Neuron (in vitro differentiated cells): ENCODE results near the gene STATH.

ENCODE experiments used
- H2AFZ ChIP-seq: one replicate; pipeline ENCODE4 v1.6.1; 2013; ENCODE audit warnings: low read depth, mild to moderate bottlenecking, inconsistent platforms, low read length, moderate library complexity
- H3K27me3 ChIP-seq: one replicate; pipeline ENCODE4 v1.6.1; 2013; ENCODE audit warnings: low read length; ENCODE audit not compliant: insufficient read depth
- H3K36me3 ChIP-seq: one replicate; pipeline ENCODE4 v1.6.1; 2013; ENCODE audit warnings: low read length; ENCODE audit not compliant: insufficient read depth
- H3K4me1 ChIP-seq: one replicate; pipeline ENCODE4 v1.6.1; 2013; ENCODE audit warnings: low read length; ENCODE audit not compliant: insufficient read depth
- H3K4me3 ChIP-seq: 2 replicates; pipeline ENCODE4 v1.5.1; 2013; ENCODE audit warnings: mild to moderate bottlenecking, low read length, moderate library complexity
- H3K9me3 ChIP-seq: one replicate; pipeline ENCODE4 v1.6.1; 2013; ENCODE audit warnings: low read length

STATH gene, protein sequence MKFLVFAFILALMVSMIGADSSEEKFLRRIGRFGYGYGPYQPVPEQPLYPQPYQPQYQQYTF

DNA sequence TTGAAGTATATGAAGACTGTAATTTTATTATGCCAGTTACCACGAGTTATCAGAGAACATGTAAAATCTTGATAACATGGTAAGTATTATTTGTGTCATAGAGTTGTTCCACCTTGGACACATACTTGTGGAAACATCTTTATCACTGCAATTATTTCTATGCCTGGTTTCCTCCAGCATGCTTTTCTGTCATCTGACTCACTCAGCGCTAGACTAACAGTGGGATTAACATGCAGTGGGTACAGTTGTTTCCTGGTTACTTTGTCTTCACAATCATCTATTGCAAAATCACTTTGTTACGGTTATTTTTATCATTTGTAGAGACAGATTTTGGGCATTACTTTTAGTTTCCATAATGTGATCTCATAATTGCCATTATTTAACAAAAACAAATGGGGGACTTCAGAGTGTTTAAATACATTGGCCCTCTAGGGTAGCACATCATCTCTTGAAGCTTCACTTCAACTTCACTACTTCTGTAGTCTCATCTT is at the start of gene STATH:
STATH (plus strand) TSS at position 441 of the 491 bp plus-strand sequence. CDS start 2,472 bp downstream, outside the sequence.
- Histone ChIP-seq H2AFZ (no peak within 1 kb of the TSS), H3K4me3 (no peak within 1 kb of the TSS), H3K4me1 (no peaks in the 10 kb centered on the region), H3K9me3 (no peaks in the 10 kb centered on the region), H3K36me3 (no peaks in the 10 kb centered on the region), H3K27me3 (no peaks in the 10 kb centered on the region)

DNA sequence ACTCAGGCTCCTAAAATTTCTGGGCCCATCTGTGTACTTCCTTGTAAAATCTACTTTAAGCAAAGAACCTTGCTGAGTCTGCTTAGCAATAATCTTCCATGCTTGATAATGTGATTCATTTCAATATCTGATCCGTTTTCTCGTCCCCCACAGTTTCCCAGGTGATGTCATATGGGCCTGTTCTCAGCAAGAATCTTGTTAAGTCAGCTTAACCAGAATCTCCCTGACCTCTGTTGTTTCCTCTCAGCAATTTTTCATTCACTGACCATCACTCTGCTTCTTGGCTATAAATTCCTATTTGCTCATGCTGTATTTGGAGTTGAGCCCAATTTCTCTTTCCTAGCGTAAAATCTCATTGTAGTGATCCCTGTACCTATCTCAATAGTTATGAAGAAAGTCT is 44.2 kb upstream of the STATH start:
- no peak overlapping the region for H2AFZ ChIP-seq
- H3K36me3 ChIP-seq, result no peaks in the 10 kb centered on the region
- H3K27me3 ChIP-seq, result no peaks in the 10 kb centered on the region
- no peaks in the 10 kb centered on the region for H3K9me3 ChIP-seq
- H3K4me3 ChIP-seq, result no peak overlapping the region
- H3K4me1 ChIP-seq, result no peaks in the 10 kb centered on the region

DNA sequence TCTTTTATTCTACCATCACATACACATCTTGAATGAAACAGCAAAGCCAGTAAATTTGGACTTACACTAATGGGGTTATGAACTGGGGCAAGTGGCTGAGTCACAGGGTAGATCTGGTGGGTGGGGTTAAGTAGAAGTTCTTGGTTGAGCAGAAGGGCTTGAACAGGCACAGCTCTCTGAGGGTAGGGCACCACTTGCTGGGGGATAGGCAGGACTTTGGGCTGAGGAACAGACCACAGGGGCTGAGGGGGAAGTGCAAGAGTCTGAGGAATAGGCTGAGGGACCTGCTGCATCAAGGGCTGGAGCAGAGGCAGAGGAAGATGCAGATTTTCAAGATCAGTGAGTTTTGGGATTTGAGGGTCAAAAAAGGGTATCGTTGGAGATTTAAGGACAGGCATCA is 38.6 kb upstream of the STATH start:
- Histone ChIP-seq H3K4me3 (no peak overlapping the region), H3K9me3 (no peaks in the 10 kb centered on the region), H3K27me3 (no peaks in the 10 kb centered on the region), H2AFZ (no peak overlapping the region), H3K36me3 (no peaks in the 10 kb centered on the region), H3K4me1 (no peaks in the 10 kb centered on the region)

DNA sequence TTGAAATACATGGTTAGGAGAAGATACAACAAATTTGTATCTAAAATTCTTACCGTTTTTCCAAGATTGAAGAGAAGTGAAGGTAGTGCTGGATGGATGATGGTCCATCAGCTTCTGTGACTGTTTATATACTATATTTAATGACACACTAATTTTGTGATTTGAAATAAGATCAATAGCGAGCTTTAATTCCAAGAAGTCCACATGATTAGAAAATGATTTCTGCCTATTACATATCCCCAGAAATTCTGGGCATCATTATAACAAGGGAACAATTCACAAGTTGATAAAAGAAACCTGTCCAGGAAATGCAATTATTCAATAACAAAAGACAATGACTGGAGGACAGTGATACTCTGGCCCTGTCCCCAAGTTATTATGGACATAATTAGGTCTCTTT is 30.1 kb upstream of the STATH start, which contains the start of gene CSN2:
CSN2 (minus strand) TSS at position 101 of the 400 bp plus-strand sequence. CDS start 4,733 bp downstream, outside the sequence.
- no peaks in the 10 kb centered on the region for H3K4me1 ChIP-seq
- no peaks in the 10 kb centered on the region for H3K27me3 ChIP-seq
- H2AFZ ChIP-seq, result no peak within 1 kb of the TSS
- H3K36me3 ChIP-seq, result no peaks in the 10 kb centered on the region
- no peaks in the 10 kb centered on the region for H3K9me3 ChIP-seq
- no peak within 1 kb of the TSS for H3K4me3 ChIP-seq

DNA sequence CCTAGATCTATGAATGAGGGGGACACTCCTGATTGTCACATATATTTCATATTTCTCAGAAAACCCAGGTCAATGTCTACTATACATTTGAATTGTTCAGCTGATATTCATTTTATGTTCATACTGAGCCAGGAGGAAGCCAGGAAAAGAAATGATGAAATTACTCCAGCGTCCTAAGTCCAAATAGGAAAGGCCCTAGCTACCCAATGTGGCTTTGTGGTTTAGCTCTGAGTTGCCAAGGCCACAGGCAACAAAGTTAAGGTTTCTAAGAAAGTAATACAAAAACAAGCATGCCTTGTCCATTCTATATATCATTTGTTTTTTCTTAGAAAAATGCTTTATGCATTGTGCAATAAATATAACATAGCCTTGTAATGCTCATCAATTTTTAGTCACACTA is 25.7 kb upstream of the STATH start:
- H3K36me3 ChIP-seq, result no peaks in the 10 kb centered on the region
- no peak overlapping the region for H3K4me3 ChIP-seq
- no peaks in the 10 kb centered on the region for H3K9me3 ChIP-seq
- no peak overlapping the region for H2AFZ ChIP-seq
- no peaks in the 10 kb centered on the region for H3K4me1 ChIP-seq
- H3K27me3 ChIP-seq, result no peaks in the 10 kb centered on the region

DNA sequence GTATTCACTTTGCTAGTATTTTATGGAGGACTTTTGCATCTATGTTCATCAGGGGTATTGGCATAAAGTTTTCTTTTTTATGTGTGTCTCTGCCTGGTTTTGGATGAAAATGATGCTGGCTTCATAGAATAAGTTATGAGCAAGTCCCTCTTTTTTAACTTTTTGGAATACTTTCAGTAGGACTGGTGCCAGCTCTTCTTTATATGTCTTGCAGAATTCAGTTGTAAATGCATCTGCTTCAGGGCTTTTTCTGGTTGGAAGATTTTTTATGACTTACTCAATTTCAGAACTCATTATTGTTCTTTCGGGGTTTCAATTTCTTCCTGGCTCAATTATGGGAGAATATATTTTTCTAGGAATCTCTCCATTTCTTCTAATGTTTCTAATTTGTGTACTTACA is 21.1 kb upstream of the STATH start:
- Histone ChIP-seq H3K36me3 (no peaks in the 10 kb centered on the region), H2AFZ (no peak overlapping the region), H3K9me3 (no peaks in the 10 kb centered on the region), H3K27me3 (no peaks in the 10 kb centered on the region), H3K4me3 (no peak overlapping the region), H3K4me1 (no peaks in the 10 kb centered on the region)

DNA sequence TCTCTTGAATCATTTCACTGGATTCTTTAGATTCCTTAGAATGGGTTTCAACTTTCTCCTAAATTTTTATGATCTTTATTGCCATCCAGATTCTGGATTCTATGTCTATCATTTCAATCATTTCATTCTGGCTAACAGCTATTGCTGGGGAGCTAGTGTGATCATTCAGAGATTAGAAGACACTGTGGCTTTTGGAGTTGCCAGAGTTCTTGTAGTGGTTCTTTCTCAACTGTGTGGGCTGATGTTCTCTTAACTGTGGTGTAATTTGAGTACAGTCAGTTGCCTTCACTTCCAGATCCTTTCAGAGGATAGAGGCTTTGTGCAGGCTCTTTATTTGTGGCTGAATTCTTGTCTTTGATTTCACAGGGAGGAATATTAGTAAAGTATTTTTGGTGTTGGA is 18.2 kb upstream of the STATH start:
- Histone ChIP-seq H3K9me3 (no peaks in the 10 kb centered on the region), H3K36me3 (no peaks in the 10 kb centered on the region), H3K4me3 (no peak overlapping the region), H2AFZ (no peak overlapping the region), H3K4me1 (no peaks in the 10 kb centered on the region), H3K27me3 (no peaks in the 10 kb centered on the region)

DNA sequence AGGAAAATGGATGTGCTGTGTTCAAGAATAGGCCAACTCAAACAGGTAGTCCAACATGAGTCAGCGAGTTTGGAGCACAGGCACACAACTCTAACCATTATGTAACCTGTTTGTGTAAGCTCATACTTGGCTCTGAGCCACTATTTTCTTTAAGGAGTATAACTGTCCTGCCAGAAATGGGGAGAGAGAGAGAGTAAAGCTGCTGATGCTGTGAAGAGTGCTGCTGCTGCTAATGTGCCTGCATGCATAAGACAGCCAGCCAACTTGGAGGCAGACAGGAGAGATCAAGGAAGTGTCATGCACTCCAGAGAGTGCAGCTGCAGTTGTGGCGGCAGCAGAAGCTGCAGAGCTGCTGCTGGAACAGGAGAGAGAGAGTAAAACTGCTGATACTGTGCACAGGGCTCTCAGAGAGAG is 11.7 kb upstream of the STATH start:
- no peak overlapping the region for H2AFZ ChIP-seq
- H3K4me1 ChIP-seq, result no peaks in the 10 kb centered on the region
- H3K9me3 ChIP-seq, result no peaks in the 10 kb centered on the region
- no peaks in the 10 kb centered on the region for H3K27me3 ChIP-seq
- H3K4me3 ChIP-seq, result no peak overlapping the region
- no peaks in the 10 kb centered on the region for H3K36me3 ChIP-seq

DNA sequence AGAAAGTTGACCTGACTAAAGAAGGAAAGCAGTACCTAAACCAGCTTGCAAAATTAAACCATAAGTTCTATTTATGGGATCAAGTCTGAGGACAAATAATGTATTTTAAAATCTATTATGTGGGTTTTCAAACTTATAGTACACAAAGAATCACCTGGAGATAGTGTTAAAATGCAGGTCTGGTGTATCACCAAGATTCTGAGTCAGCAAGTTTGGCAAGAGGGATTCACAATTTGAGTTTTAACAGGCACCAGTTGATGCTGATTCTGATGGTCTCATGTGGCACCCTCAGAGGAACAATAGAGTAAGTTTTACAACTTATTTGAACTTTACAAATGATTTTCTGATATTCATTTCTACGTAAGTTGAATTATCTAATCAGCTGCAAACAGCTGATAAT is 9.1 kb upstream of the STATH start:
- no peaks in the 10 kb centered on the region for H3K9me3 ChIP-seq
- no peaks in the 10 kb centered on the region for H3K27me3 ChIP-seq
- H3K4me3 ChIP-seq, result no peak overlapping the region
- no peak overlapping the region for H2AFZ ChIP-seq
- H3K4me1 ChIP-seq, result no peaks in the 10 kb centered on the region
- no peaks in the 10 kb centered on the region for H3K36me3 ChIP-seq

DNA sequence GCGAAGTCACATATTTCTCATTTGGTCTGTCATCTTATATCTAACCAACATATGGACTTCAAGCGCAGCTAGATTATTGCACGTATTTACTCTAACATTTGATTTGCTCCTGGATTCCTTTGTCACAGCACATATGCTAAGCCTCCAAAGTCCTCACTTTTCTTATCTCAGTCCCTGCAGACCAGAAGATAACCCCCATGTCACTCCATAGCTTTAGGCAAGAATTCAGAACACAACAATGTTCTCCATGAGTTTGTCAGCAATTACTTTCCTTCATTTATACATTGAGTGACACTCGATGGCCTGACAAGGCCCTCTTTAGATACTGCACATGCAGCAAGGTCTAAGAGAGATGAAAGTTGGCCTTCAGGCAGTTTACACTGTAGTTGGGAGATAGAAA is 4.8 kb upstream of the STATH start:
- H3K9me3 ChIP-seq, result no peaks in the 10 kb centered on the region
- H3K36me3 ChIP-seq, result no peaks in the 10 kb centered on the region
- H2AFZ ChIP-seq, result no peak overlapping the region
- H3K4me1 ChIP-seq, result no peaks in the 10 kb centered on the region
- H3K4me3 ChIP-seq, result no peak overlapping the region
- H3K27me3 ChIP-seq, result no peaks in the 10 kb centered on the region

DNA sequence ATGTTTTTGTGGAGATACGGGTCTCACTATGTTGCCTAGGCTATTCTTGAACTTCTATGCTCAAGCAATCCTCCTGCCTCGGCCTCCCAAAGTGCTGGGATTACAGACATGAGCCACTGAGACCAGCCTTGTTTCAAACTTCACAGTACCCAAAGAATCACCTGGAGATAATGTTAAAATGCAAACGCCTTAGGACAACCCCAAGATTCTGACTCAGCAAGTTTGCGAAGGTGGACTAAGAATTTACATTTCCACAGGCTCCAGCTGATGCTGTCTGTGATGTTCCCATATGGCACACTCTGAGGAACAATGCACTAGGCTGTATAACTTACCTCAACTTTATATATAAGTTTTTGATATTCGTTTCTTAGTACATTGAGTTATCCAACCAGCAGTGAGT is 984 bp upstream of the STATH start:
- no peaks in the 10 kb centered on the region for H3K4me1 ChIP-seq

DNA sequence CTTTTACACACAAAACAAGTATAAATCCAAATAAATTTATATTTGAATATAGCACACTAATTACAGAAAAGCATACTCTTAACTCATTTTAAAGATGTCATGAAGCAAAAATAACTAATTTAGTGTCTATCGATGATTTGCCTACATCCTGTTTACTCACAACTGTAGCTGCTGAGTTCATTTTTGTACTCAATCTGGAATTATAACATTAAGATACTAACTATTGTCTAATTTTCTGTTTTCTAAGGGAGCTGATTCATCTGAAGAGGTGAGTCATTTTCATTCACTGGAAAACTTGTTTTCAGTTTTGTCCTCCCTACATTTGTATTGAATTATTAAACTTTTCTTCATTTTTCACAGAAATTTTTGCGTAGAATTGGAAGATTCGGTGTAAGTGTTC is 3.7 kb downstream of the STATH start:
- Histone ChIP-seq H3K9me3 (no peaks in the 10 kb centered on the region), H2AFZ (no peak overlapping the region), H3K4me1 (no peaks in the 10 kb centered on the region), H3K4me3 (no peak overlapping the region), H3K27me3 (no peaks in the 10 kb centered on the region), H3K36me3 (no peaks in the 10 kb centered on the region)

More for the DNA sequence above, 984 bp upstream of the STATH start:
- Histone ChIP-seq H3K9me3 (no peaks in the 10 kb centered on the region), H3K36me3 (no peaks in the 10 kb centered on the region), H3K27me3 (no peaks in the 10 kb centered on the region), H2AFZ (no peak overlapping the region), H3K4me3 (no peak overlapping the region)

DNA sequence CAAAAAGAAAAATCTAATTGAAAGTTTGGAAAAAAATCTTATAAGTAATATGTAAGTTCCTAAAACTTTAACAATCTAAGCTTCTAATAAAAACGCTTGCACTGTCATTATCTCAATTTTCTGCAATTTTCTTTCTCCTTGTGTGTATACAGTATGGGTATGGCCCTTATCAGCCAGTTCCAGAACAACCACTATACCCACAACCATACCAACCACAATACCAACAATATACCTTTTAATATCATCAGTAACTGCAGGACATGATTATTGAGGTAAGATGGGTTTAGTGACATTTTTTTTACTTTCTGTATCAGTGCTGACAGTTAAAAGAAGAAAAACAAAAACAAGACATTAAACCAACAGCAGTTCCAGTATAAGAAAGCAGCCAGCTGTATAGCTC is 4.9 kb downstream of the STATH start:
- no peak overlapping the region for H3K4me3 ChIP-seq
- H3K4me1 ChIP-seq, result no peaks in the 10 kb centered on the region
- no peaks in the 10 kb centered on the region for H3K36me3 ChIP-seq
- H3K27me3 ChIP-seq, result no peaks in the 10 kb centered on the region
- no peak overlapping the region for H2AFZ ChIP-seq
- no peaks in the 10 kb centered on the region for H3K9me3 ChIP-seq

DNA sequence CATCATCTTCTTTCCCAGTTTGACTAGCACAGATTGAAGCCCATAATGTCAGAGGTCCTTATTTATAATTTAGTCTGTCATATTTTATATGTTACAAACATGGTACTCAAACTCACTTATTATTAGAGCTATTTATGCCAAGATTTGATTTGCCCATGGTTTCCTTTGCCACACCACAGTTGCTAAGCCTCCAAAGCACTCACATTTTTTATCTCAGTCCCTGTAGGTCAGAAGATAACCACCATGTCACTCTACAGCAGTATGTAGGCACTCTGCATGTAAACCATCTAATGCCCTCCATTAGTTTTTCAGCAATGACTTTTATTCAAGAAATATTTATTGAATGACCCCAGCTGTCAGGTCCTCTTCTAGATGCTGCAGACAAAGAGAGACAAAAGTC is 6.7 kb downstream of the STATH start:
- H3K27me3 ChIP-seq, result no peaks in the 10 kb centered on the region
- H2AFZ ChIP-seq, result no peak overlapping the region
- H3K4me3 ChIP-seq, result no peak overlapping the region
- no peaks in the 10 kb centered on the region for H3K4me1 ChIP-seq
- H3K36me3 ChIP-seq, result no peaks in the 10 kb centered on the region
- H3K9me3 ChIP-seq, result no peaks in the 10 kb centered on the region
